H1 (cell line): ENCODE data around the gene PI4KA. TPM values are rescaled to one million over a fixed set of nuclear protein-coding genes. Genes with fewer than 3 reads are reported as not detected.
A peak's percentile ranks its signal among the peaks of the same experiment; 100 is the strongest.

Experiments used
- CTCF ChIA-PET: fragments of 300-600 bp; sonication (Branson Sonifier 250); formaldehyde crosslinking; loops from one replicate; lab custom pipeline; 2021; ENCODE audit not compliant: partially characterized antibody; lab: Charles Lee
- POLR2A ChIA-PET: fragments of 300-600 bp; sonication (Branson Sonifier 250); formaldehyde crosslinking; loops from one replicate; lab custom pipeline; 2021; ENCODE audit warnings: inconsistent platforms; ENCODE audit not compliant: partially characterized antibody; lab: Charles Lee
- DNase-seq, 2 experiments: peaks; one replicate each; pipeline versions ENCODE4 v3.0.0 to v3.0.0-alpha.2; 2010 to 2022; ENCODE audit warnings: low spot score in 2 of 2, low read depth in 1 of 2, mixed read lengths in 1 of 2
- FAIRE-seq: peaks from 2 replicates; lab custom pipeline; 2011; peaks lifted over from hg19 to GRCh38; lab: Jason Lieb, UNC
- H2AFZ ChIP-seq: 2 replicates; pipeline ENCODE4 v1.8.1; 2012; ENCODE audit warnings: low read length, inconsistent platforms
- H2AK5ac ChIP-seq: 2 replicates; pipeline ENCODE4 v1.6.1; 2013; ENCODE audit warnings: low read depth, low read length
- H2BK120ac ChIP-seq: replicated peaks from 2 replicates; pipeline ENCODE3; 2013; ENCODE audit warnings: low read depth, low read length, inconsistent platforms
- H2BK12ac ChIP-seq: 2 replicates; pipeline ENCODE4 v1.6.1; 2013; ENCODE audit warnings: low read depth, low read length
- H2BK15ac ChIP-seq: 2 replicates; pipeline ENCODE4 v1.6.1; 2013; ENCODE audit warnings: low read length
- H2BK20ac ChIP-seq: 2 replicates; pipeline ENCODE4 v1.6.1; 2013; ENCODE audit warnings: low read length
- H2BK5ac ChIP-seq: 2 replicates; pipeline ENCODE4 v1.6.1; 2013; ENCODE audit warnings: low read depth, low read length
- H3K14ac ChIP-seq: 2 replicates; pipeline ENCODE4 v1.6.1; 2013; ENCODE audit warnings: inconsistent platforms; ENCODE audit not compliant: insufficient read length
- H3K18ac ChIP-seq: 2 replicates; pipeline ENCODE4 v1.6.1; 2013; ENCODE audit warnings: low read length; ENCODE audit errors: extremely low read depth
- H3K23ac ChIP-seq: 2 replicates; pipeline ENCODE4 v1.6.1; 2013; ENCODE audit warnings: inconsistent platforms; ENCODE audit not compliant: insufficient read length
- H3K23me2 ChIP-seq: 2 replicates; pipeline ENCODE4 v1.6.1; 2013; ENCODE audit warnings: low read depth, low read length
- H3K27ac ChIP-seq: 2 replicates; pipeline ENCODE4 v1.6.1; 2011; ENCODE audit warnings: low read depth, low read length, inconsistent platforms
- H3K27me3 ChIP-seq, 4 experiments: replicated peaks in 1 of 4; 1 replicate in 1 of 4; 2 replicates in 3 of 4; pipeline versions ENCODE4 v1.6.1 to v1.8.1; 2011 to 2013; ENCODE audit warnings: low read length in 3 of 4, mild to moderate bottlenecking in 3 of 4, inconsistent platforms in 2 of 4, mixed read lengths in 2 of 4, moderate library complexity in 1 of 4; ENCODE audit not compliant: control insufficient read depth in 3 of 4, insufficient read depth in 3 of 4; ENCODE audit errors: extremely low read depth in 1 of 4
- H3K36me3 ChIP-seq, 4 experiments: 2 replicates each; pipeline versions ENCODE4 v1.6.1 to v1.8.1; 2011 to 2013; ENCODE audit warnings: mild to moderate bottlenecking in 4 of 4, low read length in 3 of 4, moderate library complexity in 2 of 4, control low read depth in 1 of 4, inconsistent platforms in 1 of 4; ENCODE audit not compliant: insufficient read depth in 4 of 4, control insufficient read depth in 2 of 4
- H3K4ac ChIP-seq: replicated peaks from 2 replicates; pipeline ENCODE3; 2013; ENCODE audit warnings: low read length, low read depth, mixed read lengths, inconsistent platforms; ENCODE audit not compliant: insufficient read length
- H3K4me1 ChIP-seq, 4 experiments: replicated peaks in 1 of 4; 1 replicate in 1 of 4; 2 replicates in 3 of 4; pipeline versions ENCODE4 v1.6.1 to v1.8.1; 2011 to 2013; ENCODE audit warnings: low read length in 3 of 4, inconsistent platforms in 2 of 4, mixed read lengths in 1 of 4; ENCODE audit not compliant: insufficient read depth in 4 of 4, control insufficient read depth in 3 of 4
- H3K4me2 ChIP-seq, 2 experiments: 2 replicates each; pipeline versions ENCODE4 v1.6.1 to v1.8.1; 2011 to 2013; ENCODE audit warnings: low read depth in 2 of 2, low read length in 2 of 2, control low read depth in 1 of 2, inconsistent platforms in 1 of 2, mild to moderate bottlenecking in 1 of 2; ENCODE audit not compliant: insufficient read depth in 1 of 2
- H3K4me3 ChIP-seq, 4 experiments: fragments of 200-600, 300-600 bp in 1 of 4; sonication (generic), shearing (Covaris generic), sonication (Bioruptor Twin) in 1 of 4; 2 replicates each; pipeline versions ENCODE4 v1.5.1 to v1.8.1; 2011 to 2016; ENCODE audit warnings: low read length in 4 of 4, low read depth in 3 of 4, control low read depth in 2 of 4, inconsistent platforms in 2 of 4, mild to moderate bottlenecking in 2 of 4, mixed read lengths in 1 of 4, moderate library complexity in 1 of 4; ENCODE audit not compliant: insufficient read depth in 2 of 4; ENCODE audit errors: extremely low read depth in 1 of 4
- H3K56ac ChIP-seq: replicated peaks from 2 replicates; pipeline ENCODE3; 2013; ENCODE audit warnings: low read depth, mild to moderate bottlenecking, mixed read lengths, low read length, inconsistent platforms; ENCODE audit not compliant: insufficient read length
- H3K79me1 ChIP-seq: 2 replicates; pipeline ENCODE4 v1.6.1; 2013; ENCODE audit warnings: low read depth, low read length, control low read depth
- H3K79me2 ChIP-seq, 2 experiments: 2 replicates each; pipeline versions ENCODE4 v1.6.1 to v1.8.1; 2012 to 2013; ENCODE audit warnings: low read length in 2 of 2, mild to moderate bottlenecking in 2 of 2, inconsistent platforms in 1 of 2; ENCODE audit not compliant: insufficient read depth in 2 of 2, control insufficient read depth in 1 of 2
- H3K9ac ChIP-seq, 4 experiments: replicated peaks in 1 of 4; 1 replicate in 1 of 4; 2 replicates in 3 of 4; pipeline versions ENCODE4 v1.6.1 to v1.8.1; 2011 to 2013; ENCODE audit warnings: low read depth in 3 of 4, low read length in 3 of 4, control low read depth in 2 of 4, mild to moderate bottlenecking in 2 of 4, moderate library complexity in 2 of 4, inconsistent platforms in 1 of 4; ENCODE audit errors: extremely low read depth in 1 of 4
- H3K9me3 ChIP-seq, 2 experiments: 2 replicates each; pipeline versions ENCODE4 v1.6.1 to v1.8.1; 2012 to 2013; ENCODE audit warnings: mild to moderate bottlenecking in 2 of 2, moderate library complexity in 2 of 2, control low read depth in 1 of 2, inconsistent platforms in 1 of 2, low read depth in 1 of 2, low read length in 1 of 2, mixed read lengths in 1 of 2; ENCODE audit not compliant: insufficient read depth in 2 of 2
- H4K20me1 ChIP-seq, 2 experiments: replicated peaks in 1 of 2; 2 replicates each; pipeline versions ENCODE3 to v1.8.1; 2011 to 2013; ENCODE audit warnings: inconsistent platforms in 2 of 2, low read length in 2 of 2, mild to moderate bottlenecking in 1 of 2; ENCODE audit not compliant: insufficient read depth in 2 of 2, control insufficient read depth in 1 of 2
- H4K5ac ChIP-seq: 2 replicates; pipeline ENCODE4 v1.6.1; 2013; ENCODE audit warnings: low read length, low read depth, mixed read lengths, inconsistent platforms; ENCODE audit not compliant: insufficient read length
- H4K8ac ChIP-seq: 2 replicates; pipeline ENCODE4 v1.8.0; 2013; ENCODE audit warnings: mild to moderate bottlenecking, moderate library complexity, low read length, inconsistent platforms; ENCODE audit not compliant: insufficient read depth; ENCODE audit errors: extremely low read depth
- H4K91ac ChIP-seq: replicated peaks from 2 replicates; pipeline ENCODE3; 2013; ENCODE audit warnings: low read length, mixed read lengths, inconsistent platforms; ENCODE audit not compliant: insufficient read length
- CHD1 ChIP-seq: IDR thresholded peaks from 2 replicates; pipeline ENCODE4 v1.6.1; 2012; ENCODE audit warnings: low read depth, low read length, improper control_type of control experiment
- GTF2F1 ChIP-seq: IDR thresholded peaks from 2 replicates; pipeline ENCODE4 v1.6.1; 2012; ENCODE audit warnings: low read depth, low read length, improper control_type of control experiment, borderline replicate concordance
- SUZ12 ChIP-seq: fragments of 200-600 bp; sonication (generic); IDR thresholded peaks from 2 replicates; pipeline ENCODE4 v1.6.1; 2012; ENCODE audit warnings: mild to moderate bottlenecking, inconsistent platforms, low read length, moderate library complexity, mixed read lengths
- WGBS, 2 experiments: shearing (Covaris generic) in 1 of 2; methylation state at CpG; one replicate each; pipeline versions ENCODE4 v1.1.6 to v1.1.7; 2013 to 2015; ENCODE audit warnings: low lambda C conversion rate in 2 of 2, mixed read lengths in 2 of 2, inconsistent platforms in 1 of 2, low coverage in 1 of 2, missing lambda C conversion rate in 1 of 2; ENCODE audit not compliant: insufficient replicate concordance in 2 of 2, insufficient coverage in 1 of 2, insufficient read length in 1 of 2; ENCODE audit errors: extremely low coverage in 1 of 2, missing lambda C conversion rate in 1 of 2; 5-methylcytosine and 5-hydroxymethylcytosine counted together
- polyA plus RNA-seq, 7 experiments: library from polyadenylated mRNA; depleted of rRNA in 3 of 7; stranded (reverse) in 5 of 7; unstranded in 2 of 7; fragments of >200 nt in 5 of 7; fragments of 200-250 nt in 2 of 7; gene quantifications; 1 replicate in 5 of 7; 2 replicates in 1 of 7; 4 replicates in 1 of 7; pipeline versions ENCODE4 v1.2.1 to v1.2.3, GENCODE V29; 2011 to 2013; ENCODE audit warnings: missing spikeins in 2 of 7, mixed read lengths in 2 of 7
- total RNA-seq: library from RNA; stranded (reverse); fragmentation: NEBNext Ultra II Directional; extraction: Animal tissue kit (Norgen Biotek cat#: 25700); gene quantifications from 2 replicates; pipeline ENCODE4 v1.2.1, GENCODE V29; 2021

PI4KA gene
- total and polyA plus RNA-seq, 2 of the 8 experiments (the other 6 are each of a cell fraction or from before 2014, with no cell fraction given), result 22.5 to 37.7 TPM

- no peak overlapping the region for H3K4me3 ChIP-seq
- H2BK12ac ChIP-seq, result no peak overlapping the region
- H3K4me2 ChIP-seq, result no peak overlapping the region
- no peak overlapping the region for H2BK120ac ChIP-seq
- H3K4ac ChIP-seq, result no peak overlapping the region
- TF ChIP-seq SUZ12 (no peak), GTF2F1 (no peak), CHD1 (no peak)
- H4K20me1 ChIP-seq, result no peaks in the 10 kb centered on the region
- H4K91ac ChIP-seq, result no peak overlapping the region
- H3K9me3 ChIP-seq, result no peaks in the 10 kb centered on the region
- POLR2A ChIA-PET, result interaction anchor here (1.5 kb wide), 1 partner anchor 54 kb away, joined by 4 read pairs; no protein-coding TSS in a partner anchor
- no peaks in the 10 kb centered on the region for H3K4me1 ChIP-seq
- H3K23me2 ChIP-seq, result no peaks in the 10 kb centered on the region
- no peak overlapping the region for H2AFZ ChIP-seq
- H3K23ac ChIP-seq, result no peak overlapping the region
- no peak overlapping the region for H3K18ac ChIP-seq
- no peaks in the 10 kb centered on the region for H3K27me3 ChIP-seq
- no peak overlapping the region for H2AK5ac ChIP-seq
- no peak overlapping the region for H3K56ac ChIP-seq
- FAIRE-seq (no peak), DNase-seq (no peak)
- H2BK20ac ChIP-seq, result no peak overlapping the region
- no peak overlapping the region for H3K9ac ChIP-seq
- no peaks in the 10 kb centered on the region for H3K79me1 ChIP-seq
- no peak overlapping the region for H3K14ac ChIP-seq
- no peaks in the 10 kb centered on the region for H3K79me2 ChIP-seq
- no peak overlapping the region for H4K8ac ChIP-seq
- H3K36me3 ChIP-seq, result no peaks in the 10 kb centered on the region
- no peak overlapping the region for H2BK5ac ChIP-seq
- 91% methylated on average over 1 of the region's 1 CpG; no CpG with 5 or more reads in 1 of the 2 experiments for WGBS, 2 experiments
- no peak overlapping the region for H3K27ac ChIP-seq
- H4K5ac ChIP-seq, result no peak overlapping the region
- CTCF ChIA-PET, result interaction anchor here (1.6 kb wide), 1 partner anchor 100 kb away, joined by 4 read pairs; no protein-coding TSS in a partner anchor
- H2BK15ac ChIP-seq, result 0 out of 2 replicates have a peak overlapping the region, but pooled peaks have one; percentile 61
These were observed 194.0 kb downstream of the PI4KA start for GRCh38 chr22:20664594-20664959.
